ENCODE measurements around the gene FAM50B. TPM values are rescaled to one million over a fixed set of nuclear protein-coding genes. Genes with fewer than 3 reads are reported as not detected.

FAM50B gene
- total RNA-seq, 2 donors from 2014 or later, result 9.9 to 15.6 TPM

DNA sequence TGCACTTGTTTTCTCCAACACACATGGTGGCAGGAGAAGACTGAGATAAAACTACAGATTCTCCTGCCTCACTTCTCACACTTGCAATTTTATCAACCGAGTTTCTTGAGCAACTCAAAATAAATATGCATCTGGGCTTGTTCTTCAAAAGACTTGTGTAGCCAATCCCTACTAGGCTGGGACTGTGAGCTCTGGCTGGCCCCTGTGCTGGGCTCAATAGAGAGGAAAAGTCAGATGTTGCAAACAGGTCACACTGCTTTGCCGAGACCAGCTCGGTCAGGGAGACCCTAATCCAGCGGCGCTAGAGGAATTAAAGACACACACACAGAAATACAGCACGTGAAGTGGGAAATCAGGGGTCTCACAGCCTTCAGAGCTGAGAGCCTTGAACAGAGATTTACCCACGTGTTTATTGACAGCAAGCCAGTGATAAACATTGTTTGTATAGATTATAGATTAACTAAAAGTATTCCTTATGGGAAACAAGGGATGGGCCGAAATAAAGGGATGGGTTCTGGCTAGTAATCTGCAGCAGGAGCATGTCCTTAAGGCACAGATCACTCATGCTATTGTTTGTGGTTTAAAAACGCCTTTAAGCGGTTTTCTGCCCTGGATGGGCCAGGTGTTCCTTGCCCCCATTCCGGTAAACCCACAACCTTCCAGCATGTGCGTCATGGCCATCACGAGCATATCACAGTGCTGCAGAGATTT is 32.7 kb downstream of the FAM50B start:
- H3K4me3 ChIP-seq, result no peak overlapping the region
- DNase-seq (no peak), ATAC-seq (no peak)
- H3K27me3 ChIP-seq, result no peaks in the 10 kb centered on the region
- 78 to 81% methylated on average over 13 of the region's 13 CpGs for WGBS, 2 donors
- H3K36me3 ChIP-seq (replicated peaks in 1 of 2; ENCODE audit: insufficient read depth in 1 of 2, low read depth in 2 of 2), result no peaks in the 10 kb centered on the region
- TF ChIP-seq POLR2A (IDR thresholded peaks at IDR 0.05), result no peak
- TF ChIP-seq, protein P1, sequence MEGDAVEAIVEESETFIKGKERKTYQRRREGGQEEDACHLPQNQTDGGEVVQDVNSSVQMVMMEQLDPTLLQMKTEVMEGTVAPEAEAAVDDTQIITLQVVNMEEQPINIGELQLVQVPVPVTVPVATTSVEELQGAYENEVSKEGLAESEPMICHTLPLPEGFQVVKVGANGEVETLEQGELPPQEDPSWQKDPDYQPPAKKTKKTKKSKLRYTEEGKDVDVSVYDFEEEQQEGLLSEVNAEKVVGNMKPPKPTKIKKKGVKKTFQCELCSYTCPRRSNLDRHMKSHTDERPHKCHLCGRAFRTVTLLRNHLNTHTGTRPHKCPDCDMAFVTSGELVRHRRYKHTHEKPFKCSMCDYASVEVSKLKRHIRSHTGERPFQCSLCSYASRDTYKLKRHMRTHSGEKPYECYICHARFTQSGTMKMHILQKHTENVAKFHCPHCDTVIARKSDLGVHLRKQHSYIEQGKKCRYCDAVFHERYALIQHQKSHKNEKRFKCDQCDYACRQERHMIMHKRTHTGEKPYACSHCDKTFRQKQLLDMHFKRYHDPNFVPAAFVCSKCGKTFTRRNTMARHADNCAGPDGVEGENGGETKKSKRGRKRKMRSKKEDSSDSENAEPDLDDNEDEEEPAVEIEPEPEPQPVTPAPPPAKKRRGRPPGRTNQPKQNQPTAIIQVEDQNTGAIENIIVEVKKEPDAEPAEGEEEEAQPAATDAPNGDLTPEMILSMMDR (IDR thresholded peaks at IDR 0.05), result no peak
- no peaks in the 10 kb centered on the region for H3K4me1 ChIP-seq
- intact Hi-C loops (cut with DNase I), result loop anchor here (10.0 kb wide), 1 partner anchor 53 kb away; no protein-coding TSS in a partner anchor
- H3K9me3 ChIP-seq, result no peaks in the 10 kb centered on the region
- no peak overlapping the region for H3K27ac ChIP-seq

DNA sequence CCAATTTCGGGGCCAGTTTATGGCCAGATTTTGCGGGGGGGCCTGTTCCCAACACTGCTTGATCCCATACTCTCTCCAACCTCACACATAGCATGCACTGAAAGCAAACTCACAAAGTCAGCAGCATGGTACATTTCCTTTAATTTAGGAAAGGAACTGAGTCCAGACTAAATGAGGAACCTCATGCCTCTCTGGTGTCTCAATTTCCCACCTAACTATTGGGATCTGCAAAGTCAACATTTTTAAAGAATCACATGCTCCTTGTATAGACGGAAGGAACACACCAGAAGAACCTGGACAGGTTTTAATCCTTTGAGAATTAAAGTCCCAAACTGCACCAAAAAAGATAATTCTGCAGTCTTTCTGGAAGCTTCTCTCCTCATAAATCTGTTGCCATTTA is 33.3 kb downstream of the FAM50B start:
- H3K36me3 ChIP-seq (replicated peaks in 1 of 2; ENCODE audit: insufficient read depth in 1 of 2, low read depth in 2 of 2), result no peaks in the 10 kb centered on the region
- no peaks in the 10 kb centered on the region for H3K4me1 ChIP-seq
- ATAC-seq (no peak), DNase-seq (no peak)
- no peaks in the 10 kb centered on the region for H3K9me3 ChIP-seq
- no peak for TF ChIP-seq POLR2A (IDR thresholded peaks at IDR 0.05)
- TF ChIP-seq, protein P1 (IDR thresholded peaks at IDR 0.05), result no peak
- WGBS, 2 donors, result 58 to 60% methylated on average over 3 of the region's 3 CpGs
- no peak overlapping the region for H3K4me3 ChIP-seq
- H3K27ac ChIP-seq, result no peak overlapping the region
- intact Hi-C loops (cut with DNase I), result loop anchor here (10.0 kb wide), 1 partner anchor 52 kb away; no protein-coding TSS in a partner anchor
- no peaks in the 10 kb centered on the region for H3K27me3 ChIP-seq

DNA sequence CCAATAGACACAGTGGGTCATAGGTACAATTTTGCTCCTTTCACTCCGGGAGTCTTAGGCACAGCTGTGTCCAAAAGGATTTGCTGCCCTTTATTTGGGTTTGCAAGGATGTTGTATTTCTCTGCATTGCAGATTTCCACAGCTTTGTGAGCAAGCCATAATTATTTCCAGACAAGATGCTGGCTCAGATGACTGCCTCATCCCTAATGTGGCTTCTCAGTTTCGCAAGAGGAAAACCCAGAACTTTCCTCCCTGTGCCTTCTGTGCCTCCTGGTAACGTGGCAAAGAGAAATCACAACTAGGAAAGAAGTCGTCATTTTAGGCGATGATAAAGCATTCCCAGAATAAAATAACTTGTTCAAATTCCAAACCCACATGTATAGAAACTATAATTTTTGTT is 33.7 kb downstream of the FAM50B start:
- Histone ChIP-seq H3K4me1 (no peaks in the 10 kb centered on the region), H3K27me3 (no peaks in the 10 kb centered on the region), H3K9me3 (no peaks in the 10 kb centered on the region), H3K4me3 (no peak overlapping the region), H3K36me3 (replicated peaks in 1 of 2; ENCODE audit: insufficient read depth in 1 of 2, low read depth in 2 of 2) (no peaks in the 10 kb centered on the region), H3K27ac (no peak overlapping the region)
- TF ChIP-seq, protein P1 (IDR thresholded peaks at IDR 0.05), result no peak
- TF ChIP-seq POLR2A (IDR thresholded peaks at IDR 0.05), result no peak
- intact Hi-C loops (cut with DNase I), result loop anchor here (10.0 kb wide), 1 partner anchor 52 kb away; no protein-coding TSS in a partner anchor
- DNase-seq (no peak), ATAC-seq (peak; percentile 39)
- 66 to 71% methylated on average over 5 of the region's 5 CpGs for WGBS, 2 donors

DNA sequence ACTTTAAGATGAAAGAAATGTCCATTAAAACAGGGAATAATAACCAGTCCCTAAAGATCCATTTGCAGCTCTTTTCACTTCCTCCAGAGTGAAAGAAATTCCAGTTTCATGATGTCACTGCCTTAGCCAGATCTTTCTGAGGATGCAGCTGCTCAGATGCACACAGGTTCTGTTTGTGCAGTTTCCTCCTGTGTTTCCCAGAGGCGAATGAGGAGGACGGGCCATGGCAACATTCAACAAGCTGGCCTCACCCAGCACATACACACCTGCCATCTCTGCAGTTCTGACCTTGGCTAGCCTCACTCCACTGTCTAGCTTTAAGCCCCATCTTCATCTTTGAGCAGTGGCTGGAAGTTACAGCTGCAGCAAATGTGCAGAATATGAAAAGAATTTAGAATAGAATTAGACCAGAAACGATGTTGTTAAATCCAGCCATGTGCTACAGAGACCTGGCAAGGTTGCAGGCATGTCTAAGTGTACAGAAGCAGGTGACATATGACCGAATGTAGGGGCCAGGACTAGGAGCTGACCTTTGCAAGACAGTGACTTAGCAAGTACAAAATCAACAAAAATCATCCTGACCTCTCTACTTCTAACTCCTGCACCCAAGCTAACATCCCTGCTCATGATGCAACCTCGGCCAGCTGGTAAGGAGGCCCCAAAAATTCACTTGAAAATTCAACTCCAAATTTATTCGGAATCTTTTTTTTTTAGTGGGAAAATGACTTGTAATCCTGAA is 35.0 kb downstream of the FAM50B start:
- Histone ChIP-seq H3K4me3 (no peak overlapping the region), H3K36me3 (replicated peaks in 1 of 2; ENCODE audit: insufficient read depth in 1 of 2, low read depth in 2 of 2) (no peaks in the 10 kb centered on the region), H3K9me3 (no peaks in the 10 kb centered on the region), H3K27me3 (no peaks in the 10 kb centered on the region), H3K4me1 (no peaks in the 10 kb centered on the region), H3K27ac (peak overlapping the region in 2 of 4 donors; percentile 2 to 30)
- intact Hi-C loops (cut with DNase I), result loop anchor here (10.0 kb wide), 1 partner anchor 51 kb away; no protein-coding TSS in a partner anchor
- 59 to 63% methylated on average over 6 of the region's 6 CpGs for WGBS, 2 donors
- ATAC-seq, result peak; percentile 51
- DNase-seq, result peak in 3 of 4 donors; percentile 26 to 40 (median 36)
- no peak for TF ChIP-seq POLR2A (IDR thresholded peaks at IDR 0.05)
- TF ChIP-seq, protein P1 (IDR thresholded peaks at IDR 0.05), result no peak
